ENCODE measurements around the gene MRTFB. TPM values are rescaled to one million over a fixed set of nuclear protein-coding genes. Genes with fewer than 3 reads are reported as not detected.

Gene MRTFB
- total and polyA plus RNA-seq, 2 donors (not counting 1 experiment from before 2014, with no cell fraction given): 8.8 to 9.8 TPM

DNA sequence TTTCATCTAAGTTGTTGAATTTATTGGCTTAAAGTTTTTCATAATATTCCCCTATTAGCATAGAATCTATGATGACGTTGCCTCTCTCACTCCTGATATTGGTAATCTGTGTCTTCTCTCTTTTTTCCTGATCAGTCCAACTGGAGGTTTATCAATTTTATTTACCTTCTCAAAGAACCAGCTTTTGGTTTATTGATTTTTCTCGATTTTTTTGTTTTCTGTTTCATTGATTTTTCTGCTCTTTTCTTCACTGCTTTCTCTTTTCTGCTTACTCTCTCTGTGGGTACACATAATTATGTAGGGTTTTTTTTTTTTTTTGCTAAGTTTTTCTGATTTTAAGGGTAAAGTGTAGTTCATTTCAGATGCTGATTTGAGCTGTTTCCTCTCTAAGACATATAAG, 29.7 kb downstream of the MRTFB start:
- TF ChIP-seq, protein P1, sequence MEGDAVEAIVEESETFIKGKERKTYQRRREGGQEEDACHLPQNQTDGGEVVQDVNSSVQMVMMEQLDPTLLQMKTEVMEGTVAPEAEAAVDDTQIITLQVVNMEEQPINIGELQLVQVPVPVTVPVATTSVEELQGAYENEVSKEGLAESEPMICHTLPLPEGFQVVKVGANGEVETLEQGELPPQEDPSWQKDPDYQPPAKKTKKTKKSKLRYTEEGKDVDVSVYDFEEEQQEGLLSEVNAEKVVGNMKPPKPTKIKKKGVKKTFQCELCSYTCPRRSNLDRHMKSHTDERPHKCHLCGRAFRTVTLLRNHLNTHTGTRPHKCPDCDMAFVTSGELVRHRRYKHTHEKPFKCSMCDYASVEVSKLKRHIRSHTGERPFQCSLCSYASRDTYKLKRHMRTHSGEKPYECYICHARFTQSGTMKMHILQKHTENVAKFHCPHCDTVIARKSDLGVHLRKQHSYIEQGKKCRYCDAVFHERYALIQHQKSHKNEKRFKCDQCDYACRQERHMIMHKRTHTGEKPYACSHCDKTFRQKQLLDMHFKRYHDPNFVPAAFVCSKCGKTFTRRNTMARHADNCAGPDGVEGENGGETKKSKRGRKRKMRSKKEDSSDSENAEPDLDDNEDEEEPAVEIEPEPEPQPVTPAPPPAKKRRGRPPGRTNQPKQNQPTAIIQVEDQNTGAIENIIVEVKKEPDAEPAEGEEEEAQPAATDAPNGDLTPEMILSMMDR (conservative IDR thresholded peaks at IDR 0.05 in 1 of 2, IDR thresholded peaks at IDR 0.05 in 1 of 2; ENCODE audit: low read depth in 1 of 2, low read length in 2 of 2): no peak
- TF ChIP-seq EZH2 (IDR thresholded peaks at IDR 0.05; ENCODE audit: low read length, missing control alignments): no peak
- no peak overlapping the region for H3K4me3 ChIP-seq (replicated peaks in 1 of 4; ENCODE audit: control extremely low read depth in 1 of 4, insufficient read depth in 1 of 4, low read depth in 3 of 4, low read length in 4 of 4)
- no peaks in the 10 kb centered on the region for H4K20me1 ChIP-seq (ENCODE audit: control insufficient read depth, extremely low read depth, insufficient read depth, low read length)
- H3K9ac ChIP-seq (ENCODE audit: insufficient read depth, low read length): no peak overlapping the region
- DNase-seq (ENCODE audit: low read depth in 2 of 2): no peak
- H3K4me1 ChIP-seq (ENCODE audit: control insufficient read depth, extremely low read depth, insufficient read depth, low read length): peaks cover 2% of the 10 kb centered on the region
- no peaks in the 10 kb centered on the region for H3K27me3 ChIP-seq (ENCODE audit: control insufficient read depth, insufficient read depth, low read length)
- no peak overlapping the region for H3K27ac ChIP-seq (ENCODE audit: insufficient read depth, low read length)
- no peak overlapping the region for H3K4me2 ChIP-seq (ENCODE audit: extremely low read depth, insufficient read depth, low read length)
- H3K79me2 ChIP-seq (ENCODE audit: control insufficient read depth, insufficient read depth, low read length): no peaks in the 10 kb centered on the region
- no peaks in the 10 kb centered on the region for H3K36me3 ChIP-seq (ENCODE audit: control insufficient read depth, insufficient read depth, low read length)
- H3K9me3 ChIP-seq (ENCODE audit: control insufficient read depth, insufficient read depth, low read depth, low read length): no peaks in the 10 kb centered on the region
- H2AFZ ChIP-seq (ENCODE audit: low read length): no peak overlapping the region

GRCh38 chr16:14101415-14101814, 30.3 kb downstream of the MRTFB start:
- no peak overlapping the region for H3K9ac ChIP-seq (ENCODE audit: insufficient read depth, low read length)
- no peaks in the 10 kb centered on the region for H3K36me3 ChIP-seq (ENCODE audit: control insufficient read depth, insufficient read depth, low read length)
- no peak overlapping the region for H3K4me3 ChIP-seq (replicated peaks in 1 of 4; ENCODE audit: control extremely low read depth in 1 of 4, insufficient read depth in 1 of 4, low read depth in 3 of 4, low read length in 4 of 4)
- H3K79me2 ChIP-seq (ENCODE audit: control insufficient read depth, insufficient read depth, low read length): no peaks in the 10 kb centered on the region
- no peak overlapping the region for H3K4me2 ChIP-seq (ENCODE audit: extremely low read depth, insufficient read depth, low read length)
- TF ChIP-seq, protein P1 (conservative IDR thresholded peaks at IDR 0.05 in 1 of 2, IDR thresholded peaks at IDR 0.05 in 1 of 2; ENCODE audit: low read depth in 1 of 2, low read length in 2 of 2): no peak
- no peak for TF ChIP-seq EZH2 (IDR thresholded peaks at IDR 0.05; ENCODE audit: low read length, missing control alignments)
- no peaks in the 10 kb centered on the region for H4K20me1 ChIP-seq (ENCODE audit: control insufficient read depth, extremely low read depth, insufficient read depth, low read length)
- H3K27me3 ChIP-seq (ENCODE audit: control insufficient read depth, insufficient read depth, low read length): no peaks in the 10 kb centered on the region
- no peak for DNase-seq (ENCODE audit: low read depth in 2 of 2)
- H2AFZ ChIP-seq (ENCODE audit: low read length): no peak overlapping the region
- H3K4me1 ChIP-seq (ENCODE audit: control insufficient read depth, extremely low read depth, insufficient read depth, low read length): peaks cover 2% of the 10 kb centered on the region
- H3K27ac ChIP-seq (ENCODE audit: insufficient read depth, low read length): no peak overlapping the region
- H3K9me3 ChIP-seq (ENCODE audit: control insufficient read depth, insufficient read depth, low read depth, low read length): no peaks in the 10 kb centered on the region

- H3K4me3 ChIP-seq (replicated peaks in 1 of 4; ENCODE audit: control extremely low read depth in 1 of 4, insufficient read depth in 1 of 4, low read depth in 3 of 4, low read length in 4 of 4): no peak overlapping the region
- peaks cover 2% of the 10 kb centered on the region for H3K4me1 ChIP-seq (ENCODE audit: control insufficient read depth, extremely low read depth, insufficient read depth, low read length)
- H2AFZ ChIP-seq (ENCODE audit: low read length): no peak overlapping the region
- H3K4me2 ChIP-seq (ENCODE audit: extremely low read depth, insufficient read depth, low read length): no peak overlapping the region
- no peaks in the 10 kb centered on the region for H3K79me2 ChIP-seq (ENCODE audit: control insufficient read depth, insufficient read depth, low read length)
- H3K9ac ChIP-seq (ENCODE audit: insufficient read depth, low read length): no peak overlapping the region
- H4K20me1 ChIP-seq (ENCODE audit: control insufficient read depth, extremely low read depth, insufficient read depth, low read length): no peaks in the 10 kb centered on the region
- no peak for DNase-seq (ENCODE audit: low read depth in 2 of 2)
- no peaks in the 10 kb centered on the region for H3K9me3 ChIP-seq (ENCODE audit: control insufficient read depth, insufficient read depth, low read depth, low read length)
- no peaks in the 10 kb centered on the region for H3K27me3 ChIP-seq (ENCODE audit: control insufficient read depth, insufficient read depth, low read length)
- no peak overlapping the region for H3K27ac ChIP-seq (ENCODE audit: insufficient read depth, low read length)
- H3K36me3 ChIP-seq (ENCODE audit: control insufficient read depth, insufficient read depth, low read length): no peaks in the 10 kb centered on the region
- TF ChIP-seq EZH2 (IDR thresholded peaks at IDR 0.05; ENCODE audit: low read length, missing control alignments): no peak
- TF ChIP-seq, protein P1 (conservative IDR thresholded peaks at IDR 0.05 in 1 of 2, IDR thresholded peaks at IDR 0.05 in 1 of 2; ENCODE audit: low read depth in 1 of 2, low read length in 2 of 2): no peak
These were observed 32.0 kb downstream of the MRTFB start for GRCh38 chr16:14102925-14103720.

All from fibroblast of lung (primary cell).